OCI-LY7 (cell line): ENCODE data around the gene PCDHGB6.

Experiments used
- CTCF ChIP-seq: fragments of 200-600 bp; sonication (generic); conservative IDR thresholded peaks from 2 replicates; pipeline ENCODE4 v1.5.1; 2014; ENCODE audit warnings: mild to moderate bottlenecking, antibody characterized with exemption, low read length, moderate library complexity, mixed read lengths
- EZH2phosphoT487 ChIP-seq: fragments of 200-600 bp; sonication (generic); IDR thresholded peaks from 2 replicates; pipeline ENCODE4 v1.6.1; 2018; ENCODE audit warnings: low read depth, borderline replicate concordance, mild to moderate bottlenecking, mixed run types, antibody characterized with exemption, low read length, moderate library complexity, mixed read lengths

- TF ChIP-seq CTCF (no peak), EZH2phosphoT487 (no peak)
These were observed 33.9 kb downstream of the PCDHGB6 start for GRCh38 chr5:141441571-141442170.
